ENCODE measurements around the gene MON1A.

DNA sequence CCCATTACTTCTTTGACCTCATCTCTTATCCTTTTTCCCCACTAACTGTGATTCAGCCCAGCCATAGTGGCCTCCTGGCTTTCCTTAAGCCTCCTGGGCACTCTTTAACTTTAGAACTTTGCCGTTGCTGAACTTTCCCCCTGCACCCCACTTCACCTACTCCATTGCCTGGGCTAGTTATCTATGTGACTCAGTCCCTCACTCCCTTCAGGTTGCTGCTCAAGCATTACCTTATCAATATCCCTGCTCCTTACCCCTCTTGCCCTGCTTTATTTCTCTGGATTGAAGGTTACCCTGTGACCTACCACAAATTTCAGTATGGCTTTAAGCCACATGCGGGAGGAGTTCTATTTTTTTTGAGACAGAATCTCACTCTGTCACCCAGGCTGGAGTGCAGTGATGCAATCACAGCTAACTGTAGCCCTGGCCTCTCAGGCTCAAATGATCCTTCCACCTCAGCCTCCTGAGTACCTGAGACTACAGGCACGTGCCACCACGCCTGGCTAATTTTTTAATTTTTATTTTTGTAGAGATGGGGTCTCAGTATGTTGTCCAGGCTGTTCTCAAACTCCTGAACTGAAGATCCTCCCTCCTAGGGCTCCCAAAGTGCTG, 3.4 kb downstream of the MON1A start:
- TF ChIP-seq, protein P1, sequence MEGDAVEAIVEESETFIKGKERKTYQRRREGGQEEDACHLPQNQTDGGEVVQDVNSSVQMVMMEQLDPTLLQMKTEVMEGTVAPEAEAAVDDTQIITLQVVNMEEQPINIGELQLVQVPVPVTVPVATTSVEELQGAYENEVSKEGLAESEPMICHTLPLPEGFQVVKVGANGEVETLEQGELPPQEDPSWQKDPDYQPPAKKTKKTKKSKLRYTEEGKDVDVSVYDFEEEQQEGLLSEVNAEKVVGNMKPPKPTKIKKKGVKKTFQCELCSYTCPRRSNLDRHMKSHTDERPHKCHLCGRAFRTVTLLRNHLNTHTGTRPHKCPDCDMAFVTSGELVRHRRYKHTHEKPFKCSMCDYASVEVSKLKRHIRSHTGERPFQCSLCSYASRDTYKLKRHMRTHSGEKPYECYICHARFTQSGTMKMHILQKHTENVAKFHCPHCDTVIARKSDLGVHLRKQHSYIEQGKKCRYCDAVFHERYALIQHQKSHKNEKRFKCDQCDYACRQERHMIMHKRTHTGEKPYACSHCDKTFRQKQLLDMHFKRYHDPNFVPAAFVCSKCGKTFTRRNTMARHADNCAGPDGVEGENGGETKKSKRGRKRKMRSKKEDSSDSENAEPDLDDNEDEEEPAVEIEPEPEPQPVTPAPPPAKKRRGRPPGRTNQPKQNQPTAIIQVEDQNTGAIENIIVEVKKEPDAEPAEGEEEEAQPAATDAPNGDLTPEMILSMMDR (IDR thresholded peaks at IDR 0.05; ENCODE audit: insufficient read depth, low read length, poor library complexity, severe bottlenecking) = no peak
- TF ChIP-seq EZH2phosphoT487 (conservative IDR thresholded peaks at IDR 0.05; ENCODE audit: low read length) = no peak

All from SU-DHL-6 (cell line).